Transverse colon (tissue), 4 donors: ENCODE measurements around the gene NCOR1. TPM values are rescaled to one million over a fixed set of nuclear protein-coding genes. Genes with fewer than 3 reads are reported as not detected.
"Not testable (repeated sequence)": the region's sequence is repeated elsewhere in the genome, so short reads cannot be mapped to it uniquely, and the experiment has no call there.

Experiments used
- DNase-seq: peaks from one replicate; pipeline ENCODE4 v3.0.0-alpha.2; 2019
- H3K27ac ChIP-seq, 4 donors: fragments of 200-600 bp; sonication (generic); 2 replicates each; pipeline ENCODE4 v1.5.1; 2016 to 2018; ENCODE audit warnings: inconsistent platforms in 4 of 4
- H3K27me3 ChIP-seq: fragments of 200-600 bp; sonication (generic); 2 replicates; pipeline ENCODE4 v1.5.1; 2017; ENCODE audit warnings: inconsistent platforms
- H3K36me3 ChIP-seq, 4 donors: fragments of 200-600 bp; sonication (generic); 2 replicates each; pipeline ENCODE4 v1.5.1; 2017 to 2019; ENCODE audit warnings: inconsistent platforms in 4 of 4
- H3K4me1 ChIP-seq, 4 donors: fragments of 200-600 bp; sonication (generic); 2 replicates each; pipeline ENCODE4 v1.5.1; 2017 to 2020; ENCODE audit warnings: inconsistent platforms in 4 of 4
- H3K4me3 ChIP-seq, 4 donors: fragments of 200-600 bp; sonication (generic); 1 replicate in 1 of 4; 2 replicates in 3 of 4; pipeline versions ENCODE4 v1.5.1 to v1.6.1; 2017 to 2019; ENCODE audit warnings: inconsistent platforms in 4 of 4
- H3K9me3 ChIP-seq, 2 donors: fragments of 200-600 bp; sonication (generic); 2 replicates each; pipeline ENCODE4 v1.5.1; 2017 to 2019; ENCODE audit warnings: inconsistent platforms in 2 of 2
- CTCF ChIP-seq, 5 experiments: fragments of 200-600 bp in 3 of 5; fragments of 450-650 bp in 2 of 5; sonication (generic) in 3 of 5; IDR thresholded peaks; 1 replicate in 2 of 5; 2 replicates in 3 of 5; pipeline ENCODE4 v1.5.1; 2016 to 2017; ENCODE audit warnings: antibody characterized with exemption in 5 of 5, inconsistent platforms in 3 of 5, mild to moderate bottlenecking in 2 of 5, moderate library complexity in 1 of 5
- EP300 ChIP-seq: sonication (generic); formaldehyde crosslinking; IDR thresholded peaks from one replicate; pipeline ENCODE4 v1.6.1; 2017; ENCODE audit warnings: antibody characterized with exemption, low read depth
- POLR2A ChIP-seq: fragments of 450-650 bp; IDR thresholded peaks from one replicate; pipeline ENCODE4 v1.6.1; 2016; ENCODE audit warnings: antibody characterized with exemption, mild to moderate bottlenecking, moderate library complexity
- POLR2AphosphoS5 ChIP-seq, 3 donors: sonication (generic); formaldehyde crosslinking; IDR thresholded peaks; one replicate each; pipeline ENCODE4 v1.6.1; 2016; ENCODE audit warnings: antibody characterized with exemption in 3 of 3
- WGBS, 2 donors: methylation state at CpG; one replicate each; pipeline ENCODE4 v1.1.5; 2018; ENCODE audit warnings: low coverage in 1 of 2; 5-methylcytosine and 5-hydroxymethylcytosine counted together
- in situ Hi-C, 4 donors: fragments of 200-750 bp; cut with MboI; loops; one replicate each; pipeline versions ENCODE4 v1.15.0 to v1.15.1; 2017; ENCODE audit warnings: low sequenced_read_pairs in 3 of 4, low pct_ligation_motif_present in 1 of 4, low pct_unique_long_range_greater_than_20kb in 1 of 4
- intact Hi-C: fragments of 100-400 bp; cut with DNase I; formaldehyde crosslinking; loops from one replicate; pipeline ENCODE4 v1.15.1; 2023; ENCODE audit warnings: low total_unique reads
- total RNA-seq, 4 donors: library from RNA; depleted of rRNA; stranded (reverse); fragments of >200 nt; gene quantifications; one replicate each; pipeline ENCODE4 v1.1.0, GENCODE V29; 2016

NCOR1 gene
- total RNA-seq, 4 donors from 2014 or later = 267 to 519 (median 376) TPM

GRCh38 chr17:16178836-16179235 is 36.5 kb downstream of the NCOR1 start:
- no peaks in the 10 kb centered on the region for H3K9me3 ChIP-seq
- TF ChIP-seq CTCF (IDR thresholded peaks at IDR 0.05) = no peak
- no peak for TF ChIP-seq POLR2AphosphoS5 (IDR thresholded peaks at IDR 0.05)
- no peak for TF ChIP-seq EP300
- no peak for TF ChIP-seq POLR2A
- DNase-seq = no peak
- intact Hi-C loops (no loop called here), in situ Hi-C loops (no loop called here)
- H3K27me3 ChIP-seq = no peaks in the 10 kb centered on the region
- no peak overlapping the region for H3K4me3 ChIP-seq
- peaks cover 0 to 4% (median 0%) of the 10 kb centered on the region in 4 donors for H3K36me3 ChIP-seq
- 96 to 100% methylated on average over 2 to 5 of the region's 5 CpGs for WGBS, 2 donors
- peaks cover 0 to 3% (median 0%) of the 10 kb centered on the region in 4 donors for H3K4me1 ChIP-seq
- no peak overlapping the region for H3K27ac ChIP-seq

GRCh38 chr17:16171613-16172012 is 43.7 kb downstream of the NCOR1 start:
- peaks cover 0 to 20% (median 10%) of the 10 kb centered on the region in 4 donors for H3K36me3 ChIP-seq
- intact Hi-C loops = no loop called here
- no peak for TF ChIP-seq CTCF (IDR thresholded peaks at IDR 0.05)
- no peak for TF ChIP-seq EP300
- no peak for TF ChIP-seq POLR2AphosphoS5 (IDR thresholded peaks at IDR 0.05)
- TF ChIP-seq POLR2A = no peak
- no peak overlapping the region for H3K27ac ChIP-seq
- no peak for DNase-seq
- no peaks in the 10 kb centered on the region for H3K27me3 ChIP-seq
- no peaks in the 10 kb centered on the region for H3K9me3 ChIP-seq
- H3K4me3 ChIP-seq = no peak overlapping the region
- WGBS, 2 donors = 42% methylated on average over 7 of the region's 7 CpGs; no CpG with 5 or more reads in 1 of the 2 donors
- in situ Hi-C loops = no loop called here
- peaks cover 0 to 7% (median 0%) of the 10 kb centered on the region in 4 donors for H3K4me1 ChIP-seq

GRCh38 chr17:16166766-16167165 is 48.6 kb downstream of the NCOR1 start:
- H3K9me3 ChIP-seq, H3K27ac ChIP-seq, H3K4me1 ChIP-seq, in situ Hi-C loops, H3K4me3 ChIP-seq, intact Hi-C loops, DNase-seq, H3K27me3 ChIP-seq: not testable (repeated sequence)
- WGBS, 2 donors = 66 to 83% methylated on average over 4 of the region's 4 CpGs
- peaks cover 0 to 36% (median 10%) of the 10 kb centered on the region in 4 donors for H3K36me3 ChIP-seq

GRCh38 chr17:16158714-16159113 is 56.6 kb downstream of the NCOR1 start:
- 85 to 94% methylated on average over 2 to 3 of the region's 3 CpGs for WGBS, 2 donors
- Histone ChIP-seq H3K9me3 (no peaks in the 10 kb centered on the region), H3K4me1 (no peaks in the 10 kb centered on the region), H3K4me3 (no peak overlapping the region), H3K36me3 (peaks cover 0 to 32% (median 6%) of the 10 kb centered on the region in 4 donors), H3K27ac (no peak overlapping the region), H3K27me3 (no peaks in the 10 kb centered on the region)
- intact Hi-C loops = no loop called here
- DNase-seq = no peak
- in situ Hi-C loops = no loop called here
- TF ChIP-seq EP300 (no peak), CTCF (IDR thresholded peaks at IDR 0.05) (no peak), POLR2AphosphoS5 (IDR thresholded peaks at IDR 0.05) (no peak), POLR2A (no peak)

GRCh38 chr17:16155536-16155935 is 59.8 kb downstream of the NCOR1 start:
- no peaks in the 10 kb centered on the region for H3K27me3 ChIP-seq
- in situ Hi-C loops = no loop called here
- TF ChIP-seq POLR2AphosphoS5 (IDR thresholded peaks at IDR 0.05) = no peak
- no peak for TF ChIP-seq CTCF (IDR thresholded peaks at IDR 0.05)
- no peak for TF ChIP-seq EP300
- TF ChIP-seq POLR2A = no peak
- H3K4me1 ChIP-seq = no peaks in the 10 kb centered on the region
- no peak overlapping the region for H3K27ac ChIP-seq
- DNase-seq = no peak
- WGBS, 2 donors = 26 to 46% methylated on average over 2 of the region's 2 CpGs
- peaks cover 0 to 39% (median 16%) of the 10 kb centered on the region in 4 donors for H3K36me3 ChIP-seq
- H3K9me3 ChIP-seq = no peaks in the 10 kb centered on the region
- intact Hi-C loops = no loop called here
- no peak overlapping the region for H3K4me3 ChIP-seq

- H3K4me3 ChIP-seq, H3K27ac ChIP-seq, H3K9me3 ChIP-seq, intact Hi-C loops, in situ Hi-C loops, DNase-seq, H3K4me1 ChIP-seq, H3K27me3 ChIP-seq: not testable (repeated sequence)
- peaks cover 0 to 50% (median 24%) of the 10 kb centered on the region in 4 donors for H3K36me3 ChIP-seq
- 50 to 98% methylated on average over 2 to 6 of the region's 6 CpGs for WGBS, 2 donors
These were observed 63.0 kb downstream of the NCOR1 start for GRCh38 chr17:16152326-16152725.
